Hepatic stellate cell (primary cell): ENCODE data around the gene GLRX.

ENCODE experiments used
- DNase-seq: peaks from one replicate; pipeline ENCODE4 v3.0.0; 2011; ENCODE audit warnings: low spot score

The GLRX gene

DNA sequence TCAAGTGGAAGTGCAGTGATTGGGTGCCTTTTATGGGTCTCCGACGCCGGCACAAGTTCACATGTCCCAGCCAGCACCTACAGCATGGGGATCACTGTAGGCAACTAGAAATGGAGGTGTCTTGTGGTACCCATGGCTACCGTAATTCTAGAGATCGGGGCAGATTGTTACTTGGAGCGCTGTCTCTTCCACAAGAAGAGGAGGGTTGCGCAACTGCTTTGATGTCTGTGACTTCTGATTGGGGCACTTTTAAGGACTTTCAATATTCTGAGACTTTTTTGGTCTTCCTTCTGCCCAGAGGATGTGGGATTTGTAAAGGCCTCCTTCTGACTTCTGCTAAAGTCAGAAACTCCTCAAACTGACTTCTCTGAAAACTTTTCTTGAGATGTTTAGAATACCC, 41.9 kb downstream of the GLRX start:
- no peak for DNase-seq

DNA sequence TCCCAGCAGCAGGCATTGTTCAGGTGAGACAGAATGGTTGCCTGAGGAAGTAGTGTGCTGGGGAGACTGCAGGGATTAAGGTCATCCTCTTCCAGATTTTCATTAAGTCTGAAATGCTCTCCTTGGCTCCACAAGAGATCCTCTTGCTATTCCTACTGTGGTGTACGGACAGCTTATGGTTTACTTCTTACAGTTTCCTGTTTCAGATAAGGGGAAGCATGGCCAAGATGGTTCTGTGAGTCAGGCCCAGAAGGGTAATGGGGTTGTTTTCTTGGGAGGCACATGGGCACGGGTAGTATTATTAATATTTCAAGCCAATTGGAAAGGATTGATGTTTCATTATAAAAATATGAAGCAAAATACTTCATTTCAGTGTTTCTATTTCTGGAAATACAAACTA, 42.9 kb downstream of the GLRX start:
- DNase-seq, result no peak

DNA sequence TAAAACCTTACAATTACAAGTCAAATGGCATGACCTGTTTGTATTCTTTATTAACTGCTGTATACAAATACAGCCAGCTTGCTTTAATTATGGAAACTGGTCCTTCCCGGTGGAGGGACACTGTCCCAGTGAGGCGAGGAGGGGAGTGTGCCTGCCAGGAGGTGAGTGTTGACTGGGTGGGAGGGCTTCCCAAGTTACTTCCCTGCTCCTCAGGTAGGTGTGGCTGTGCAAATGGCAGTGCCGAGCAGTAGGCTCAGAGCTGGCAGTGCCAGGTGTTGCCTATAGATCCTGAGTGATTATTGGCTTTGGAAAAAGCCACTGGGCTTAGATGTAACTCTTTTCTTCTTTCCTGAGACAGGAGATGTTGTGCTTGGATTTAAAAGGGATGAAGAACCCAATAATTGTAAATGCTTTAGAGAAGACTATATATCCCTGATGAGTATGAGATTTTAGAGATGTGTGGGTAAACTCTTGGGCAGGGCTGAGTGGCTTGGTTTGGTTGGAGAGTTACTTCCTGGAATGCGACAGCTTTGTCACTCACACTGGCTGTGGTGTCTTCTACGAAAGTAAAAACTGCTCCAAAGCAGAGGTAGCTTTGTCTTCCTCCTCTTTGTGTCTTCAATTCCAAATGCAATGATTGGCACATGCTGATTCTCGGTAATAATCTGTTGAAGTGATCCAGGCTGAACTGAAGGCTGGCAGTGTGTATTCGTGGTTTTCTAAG, 43.7 kb downstream of the GLRX start:
- DNase-seq, result no peak

DNA sequence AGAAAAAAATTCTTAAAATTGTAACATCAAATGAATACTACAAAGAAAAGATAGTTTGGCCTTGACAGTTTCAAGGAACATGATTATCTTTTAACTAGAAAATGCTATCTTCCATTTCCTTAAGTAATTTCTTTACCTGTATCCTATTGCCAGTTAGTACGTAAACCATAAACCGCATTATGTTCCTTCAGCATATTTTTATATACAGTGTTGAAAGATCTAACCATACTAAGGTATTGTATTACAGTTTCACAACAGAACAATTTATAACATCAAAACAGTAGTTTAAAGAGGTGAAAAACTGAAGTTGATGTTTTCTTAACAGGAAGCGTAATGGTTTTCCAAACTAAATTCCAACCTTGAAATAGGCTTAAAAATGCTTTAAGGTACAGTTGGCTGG, 45.1 kb downstream of the GLRX start:
- no peak for DNase-seq

DNA sequence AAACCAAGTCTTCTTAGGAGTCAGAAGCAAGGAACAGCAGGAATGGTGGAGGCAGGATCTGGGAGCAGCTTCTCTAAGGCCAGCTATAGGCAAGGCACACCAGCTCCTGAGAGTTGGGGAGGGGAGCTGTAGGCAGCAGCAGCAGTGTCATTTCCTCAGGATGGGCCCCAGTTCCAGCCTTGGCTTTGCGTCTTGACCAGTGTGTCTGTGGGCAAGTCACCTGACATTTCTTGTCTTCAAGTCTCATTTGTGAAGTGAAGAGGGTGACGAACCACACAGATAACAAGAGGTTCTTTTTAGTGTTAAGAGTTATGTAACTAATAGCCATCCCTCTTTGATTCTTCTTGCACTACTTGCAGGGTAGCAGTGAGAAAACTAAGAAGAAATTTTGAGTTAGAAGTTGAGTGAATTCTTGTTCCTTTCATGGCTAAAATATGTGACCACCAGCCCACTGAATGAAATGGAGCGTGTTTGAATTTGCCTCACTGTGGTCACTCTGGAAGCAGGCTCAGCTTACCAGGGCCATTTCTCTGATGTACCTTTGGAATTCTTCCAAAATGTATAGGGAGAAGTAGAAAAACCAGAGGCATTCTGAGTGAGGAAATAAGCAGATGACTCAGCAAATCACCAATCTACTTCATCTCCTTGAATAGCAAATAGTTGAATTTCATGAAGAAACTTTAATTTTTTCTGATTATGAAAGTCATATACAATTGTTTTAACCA, 49.0 kb downstream of the GLRX start:
- no peak for DNase-seq

DNA sequence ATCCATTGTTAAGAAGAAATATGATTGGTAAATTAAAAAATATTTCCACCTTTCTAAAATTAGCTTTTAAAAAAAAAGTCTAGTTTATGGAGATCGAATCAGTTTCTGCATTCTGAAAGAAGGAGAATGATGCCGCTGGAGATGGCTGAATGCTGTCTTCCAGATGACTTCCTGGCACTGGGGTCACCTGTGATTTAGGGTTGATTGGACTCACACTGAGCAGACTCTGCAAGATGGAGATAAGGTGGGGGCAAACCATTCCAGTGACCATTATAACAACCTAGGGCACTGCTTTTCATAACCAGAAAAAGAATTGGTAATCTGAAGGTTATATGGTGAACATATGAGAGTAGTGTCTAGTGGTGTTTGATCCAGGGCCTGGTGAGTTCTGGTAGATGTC, 50.6 kb downstream of the GLRX start:
- DNase-seq, result no peak

DNA sequence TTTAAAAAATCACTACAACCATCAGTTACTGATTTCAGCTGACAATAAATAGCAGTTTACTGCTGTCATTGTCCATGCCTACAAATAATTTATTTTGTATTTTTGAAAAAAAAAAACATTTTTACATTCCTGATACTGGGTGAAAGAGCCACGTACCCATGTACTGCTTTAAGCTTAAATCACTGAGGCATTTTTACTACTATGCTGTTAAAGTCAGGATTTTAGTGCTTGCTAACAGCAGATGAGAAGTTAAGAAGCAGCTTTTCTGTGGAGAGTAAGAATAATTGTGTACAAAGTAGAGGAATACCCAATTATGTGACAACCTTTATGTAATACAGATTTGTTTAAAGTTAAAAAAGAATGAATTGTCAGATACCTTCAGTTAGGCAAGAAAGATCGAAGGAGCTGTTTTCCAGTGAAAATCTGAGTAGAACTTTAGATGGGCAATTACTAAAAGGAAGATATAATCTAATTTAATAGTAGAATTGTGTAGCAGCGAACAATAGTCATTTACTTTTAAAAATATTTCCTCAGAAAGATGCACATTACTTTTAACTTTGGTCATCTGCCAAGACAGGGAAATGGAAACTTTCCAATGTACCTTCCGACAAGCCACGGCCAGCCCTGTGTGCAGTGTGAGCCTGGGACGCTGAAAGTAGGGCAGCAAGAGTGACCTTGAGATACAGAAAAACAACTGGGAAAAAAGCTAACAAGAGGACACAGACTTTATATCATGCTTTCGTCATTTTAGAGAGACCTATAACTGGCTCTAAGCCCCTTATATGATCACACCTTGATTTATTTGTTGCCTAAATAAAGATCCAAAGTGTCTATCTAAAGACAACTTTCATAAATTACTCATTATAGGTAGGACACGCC, 51.5 kb downstream of the GLRX start:
- no peak for DNase-seq

DNA sequence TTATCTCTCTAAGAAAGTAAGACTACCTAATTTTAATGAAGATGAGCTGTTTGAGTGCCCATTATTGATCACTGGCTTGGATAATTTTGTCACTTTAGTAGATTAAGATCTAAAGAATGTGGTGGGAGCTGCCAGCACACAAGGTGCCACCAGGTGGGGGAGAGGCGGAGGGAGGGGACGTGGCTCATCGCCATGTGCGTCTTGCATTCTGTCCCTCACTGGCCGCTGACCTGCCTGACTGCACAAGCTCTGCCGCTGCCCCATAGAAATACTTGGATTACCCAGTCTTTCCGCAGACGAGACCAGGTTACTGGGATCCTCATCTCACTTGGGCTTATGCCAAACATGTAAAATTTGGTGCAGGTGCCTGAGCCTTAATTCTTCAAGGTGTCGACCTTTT, 53.8 kb downstream of the GLRX start:
- no peak for DNase-seq

DNA sequence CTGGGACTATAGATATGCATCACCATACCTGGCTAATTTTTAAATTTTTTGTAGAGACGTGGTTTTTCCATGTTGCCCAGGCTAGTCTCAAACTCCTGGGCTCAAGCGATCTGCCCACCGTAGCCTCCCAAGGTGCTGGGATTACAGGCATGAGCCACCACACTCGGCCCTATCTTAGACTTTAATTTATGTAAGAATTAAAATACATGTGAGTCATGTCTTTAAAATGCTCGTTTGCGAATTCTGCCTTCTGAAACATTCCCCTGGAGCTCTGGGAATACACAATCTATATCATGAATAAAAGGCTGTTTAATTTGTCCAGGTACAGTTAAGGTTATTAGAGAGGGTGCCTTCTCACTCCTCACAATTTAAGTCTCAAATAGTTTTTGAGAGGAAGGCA, 58.6 kb downstream of the GLRX start:
- DNase-seq, result no peak
